ENCODE data around the gene COG7.
"Not testable (repeated sequence)": the region's sequence is repeated elsewhere in the genome, so short reads cannot be mapped to it uniquely, and the experiment has no call there.

COG7 gene

GRCh38 chr16:23469814-23470213, 16.8 kb upstream of the COG7 start:
- no peak for DNase-seq

GRCh38 chr16:23466162-23466885, 13.3 kb upstream of the COG7 start:
- DNase-seq, result no peak

- DNase-seq, result no peak
Measured at GRCh38 chr16:23465179-23465578, 12.2 kb upstream of the COG7 start.

GRCh38 chr16:23464196-23464595, 11.2 kb upstream of the COG7 start:
- peak in 10 of 14 donors; percentile 9 to 54 (median 29) for DNase-seq

GRCh38 chr16:23462994-23463393, 10.0 kb upstream of the COG7 start:
- peak in 12 of 14 donors; percentile 3 to 70 (median 23) for DNase-seq

GRCh38 chr16:23453338-23454052, 506 bp upstream of the COG7 start:
- DNase-seq, result no peak

- DNase-seq, result no peak
Measured at GRCh38 chr16:23452221-23452571, 793 bp downstream of the COG7 start.

- DNase-seq, result no peak
Measured at GRCh38 chr16:23448392-23448791, 4.6 kb downstream of the COG7 start.

GRCh38 chr16:23437542-23437941, 15.4 kb downstream of the COG7 start:
- DNase-seq, result not testable (repeated sequence)

- DNase-seq, result no peak
Measured at GRCh38 chr16:23436951-23437350, 16.0 kb downstream of the COG7 start.

GRCh38 chr16:23435500-23435899, 17.5 kb downstream of the COG7 start:
- DNase-seq, result peak in 3 of 14 donors; percentile 4 to 6 (median 4)

GRCh38 chr16:23434380-23434779, 18.6 kb downstream of the COG7 start:
- DNase-seq, result peak in 6 of 14 donors; percentile 2 to 65 (median 4)

- DNase-seq, result no peak
Measured at GRCh38 chr16:23433261-23433920, 19.6 kb downstream of the COG7 start.

GRCh38 chr16:23432176-23433128, 20.5 kb downstream of the COG7 start:
- DNase-seq, result no peak

GRCh38 chr16:23428351-23428750, 24.6 kb downstream of the COG7 start:
- DNase-seq, result no peak

- no peak for DNase-seq
Measured at GRCh38 chr16:23424292-23424958, 28.6 kb downstream of the COG7 start.

- DNase-seq, result peak in 5 of 14 donors; percentile 0 to 75 (median 15)
Measured at GRCh38 chr16:23423496-23424049, 29.4 kb downstream of the COG7 start.

GRCh38 chr16:23420011-23420410, 33.0 kb downstream of the COG7 start:
- no peak for DNase-seq

GRCh38 chr16:23416816-23417215, 36.2 kb downstream of the COG7 start:
- DNase-seq, result peak in 1 of 14 donors; percentile 41

GRCh38 chr16:23414731-23415130, 38.3 kb downstream of the COG7 start:
- DNase-seq, result no peak

GRCh38 chr16:23410176-23410575, 42.8 kb downstream of the COG7 start:
- DNase-seq, result no peak

All from C1 segment of cervical spinal cord (tissue), 14 donors.